ENCODE results near the gene SRP54.

GRCh38 chr14:35043046-35043445, 60.3 kb downstream of the SRP54 start:
- TF ChIP-seq, protein P1, sequence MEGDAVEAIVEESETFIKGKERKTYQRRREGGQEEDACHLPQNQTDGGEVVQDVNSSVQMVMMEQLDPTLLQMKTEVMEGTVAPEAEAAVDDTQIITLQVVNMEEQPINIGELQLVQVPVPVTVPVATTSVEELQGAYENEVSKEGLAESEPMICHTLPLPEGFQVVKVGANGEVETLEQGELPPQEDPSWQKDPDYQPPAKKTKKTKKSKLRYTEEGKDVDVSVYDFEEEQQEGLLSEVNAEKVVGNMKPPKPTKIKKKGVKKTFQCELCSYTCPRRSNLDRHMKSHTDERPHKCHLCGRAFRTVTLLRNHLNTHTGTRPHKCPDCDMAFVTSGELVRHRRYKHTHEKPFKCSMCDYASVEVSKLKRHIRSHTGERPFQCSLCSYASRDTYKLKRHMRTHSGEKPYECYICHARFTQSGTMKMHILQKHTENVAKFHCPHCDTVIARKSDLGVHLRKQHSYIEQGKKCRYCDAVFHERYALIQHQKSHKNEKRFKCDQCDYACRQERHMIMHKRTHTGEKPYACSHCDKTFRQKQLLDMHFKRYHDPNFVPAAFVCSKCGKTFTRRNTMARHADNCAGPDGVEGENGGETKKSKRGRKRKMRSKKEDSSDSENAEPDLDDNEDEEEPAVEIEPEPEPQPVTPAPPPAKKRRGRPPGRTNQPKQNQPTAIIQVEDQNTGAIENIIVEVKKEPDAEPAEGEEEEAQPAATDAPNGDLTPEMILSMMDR (IDR thresholded peaks at IDR 0.05; ENCODE audit: insufficient read depth, low read depth, low read length), result no peak
- no peak for TF ChIP-seq EZH2 (IDR thresholded peaks at IDR 0.05; ENCODE audit: insufficient read depth, low read length)
